ENCODE measurements around the gene EPAS1.

The EPAS1 gene

GRCh38 chr2:46303822-46304221 lies 6.6 kb downstream of the EPAS1 start:
- no peak for DNase-seq

GRCh38 chr2:46304635-46305034 lies 7.4 kb downstream of the EPAS1 start:
- no peak for DNase-seq

GRCh38 chr2:46305187-46305586 lies 8.0 kb downstream of the EPAS1 start:
- DNase-seq: no peak

GRCh38 chr2:46305767-46306166 lies 8.6 kb downstream of the EPAS1 start:
- no peak for DNase-seq

GRCh38 chr2:46306330-46306751 lies 9.1 kb downstream of the EPAS1 start:
- DNase-seq: no peak

GRCh38 chr2:46306988-46307655 lies 9.9 kb downstream of the EPAS1 start:
- DNase-seq: no peak

GRCh38 chr2:46308081-46308480 lies 10.9 kb downstream of the EPAS1 start:
- no peak for DNase-seq

- no peak for DNase-seq
Observed at GRCh38 chr2:46308629-46309028, 11.4 kb downstream of the EPAS1 start.

- DNase-seq: no peak
Observed at GRCh38 chr2:46309052-46309953, 12.1 kb downstream of the EPAS1 start.

GRCh38 chr2:46310446-46310845 lies 13.2 kb downstream of the EPAS1 start:
- no peak for DNase-seq

- DNase-seq: no peak
Observed at GRCh38 chr2:46311651-46312223, 14.5 kb downstream of the EPAS1 start.

- no peak for DNase-seq
Observed at GRCh38 chr2:46313063-46313462, 15.9 kb downstream of the EPAS1 start.

GRCh38 chr2:46314065-46314835 lies 17.0 kb downstream of the EPAS1 start:
- no peak for DNase-seq

- no peak for DNase-seq
Observed at GRCh38 chr2:46315103-46315890, 18.1 kb downstream of the EPAS1 start.

GRCh38 chr2:46317094-46317486 lies 19.9 kb downstream of the EPAS1 start:
- DNase-seq: no peak

GRCh38 chr2:46318579-46319460 lies 21.6 kb downstream of the EPAS1 start:
- no peak for DNase-seq

- DNase-seq: no peak
Observed at GRCh38 chr2:46319711-46320110, 22.5 kb downstream of the EPAS1 start.

GRCh38 chr2:46320141-46320567 lies 22.9 kb downstream of the EPAS1 start:
- no peak for DNase-seq

- DNase-seq: no peak
Observed at GRCh38 chr2:46323730-46324129, 26.5 kb downstream of the EPAS1 start.

- no peak for DNase-seq
Observed at GRCh38 chr2:46325182-46325928, 28.1 kb downstream of the EPAS1 start.
